H9 (cell line): Measurements from ENCODE around the gene HLA-DRA. TPM values are rescaled to one million over a fixed set of nuclear protein-coding genes. Genes with fewer than 3 reads are reported as not detected.

Experiments
- DNase-seq: peaks from one replicate; pipeline ENCODE4 v3.0.0-alpha.2; 2017
- H2AFZ ChIP-seq: one replicate; pipeline ENCODE4 v1.6.1; 2013; ENCODE audit warnings: mild to moderate bottlenecking, low read length, control low read depth, moderate library complexity
- H2AK5ac ChIP-seq: 2 replicates; pipeline ENCODE4 v1.6.1; 2013; ENCODE audit warnings: low read length, control low read depth, mixed read lengths; ENCODE audit not compliant: insufficient read length
- H2BK120ac ChIP-seq: one replicate; pipeline ENCODE4 v1.6.1; 2013; ENCODE audit warnings: low read depth, mild to moderate bottlenecking, low read length, control low read depth, inconsistent platforms; ENCODE audit not compliant: poor library complexity, severe bottlenecking
- H2BK12ac ChIP-seq: 2 replicates; pipeline ENCODE4 v1.6.1; 2013; ENCODE audit warnings: low read length, control low read depth, mixed read lengths, low read depth; ENCODE audit not compliant: insufficient read length
- H2BK15ac ChIP-seq: 2 replicates; pipeline ENCODE4 v1.6.1; 2013; ENCODE audit warnings: low read depth, low read length, control low read depth
- H2BK20ac ChIP-seq: one replicate; pipeline ENCODE4 v1.6.1; 2013; ENCODE audit warnings: low read depth, mild to moderate bottlenecking, low read length, control low read depth, inconsistent platforms; ENCODE audit not compliant: poor library complexity, severe bottlenecking
- H2BK5ac ChIP-seq: 2 replicates; pipeline ENCODE4 v1.6.1; 2013; ENCODE audit warnings: low read length, control low read depth, mixed read lengths; ENCODE audit not compliant: insufficient read length
- H3K14ac ChIP-seq: 2 replicates; pipeline ENCODE4 v1.6.1; 2013; ENCODE audit warnings: low read length, control low read depth; ENCODE audit not compliant: insufficient read depth
- H3K18ac ChIP-seq: 2 replicates; pipeline ENCODE4 v1.6.1; 2013; ENCODE audit warnings: low read depth, mild to moderate bottlenecking, mixed read lengths, low read length, control low read depth; ENCODE audit not compliant: insufficient read length
- H3K23ac ChIP-seq: 2 replicates; pipeline ENCODE4 v1.6.1; 2013; ENCODE audit warnings: low read length, control low read depth, mixed read lengths, low read depth; ENCODE audit not compliant: insufficient read length
- H3K23me2 ChIP-seq: 2 replicates; pipeline ENCODE4 v1.6.1; 2013; ENCODE audit warnings: low read depth, mild to moderate bottlenecking, mixed read lengths, low read length, control low read depth; ENCODE audit not compliant: insufficient read length, poor library complexity, severe bottlenecking
- H3K27ac ChIP-seq: 2 replicates; pipeline ENCODE4 v1.5.1; 2013; ENCODE audit warnings: low read length, control low read depth, mixed read lengths, low read depth; ENCODE audit not compliant: insufficient read length
- H3K27me3 ChIP-seq: 2 replicates; pipeline ENCODE4 v1.6.1; 2013; ENCODE audit warnings: low read length, control low read depth, inconsistent platforms; ENCODE audit not compliant: insufficient read depth
- H3K4ac ChIP-seq: 2 replicates; pipeline ENCODE4 v1.6.1; 2013; ENCODE audit warnings: low read depth, mild to moderate bottlenecking, control low read depth, inconsistent platforms, low read length, moderate library complexity
- H3K4me1 ChIP-seq: 2 replicates; pipeline ENCODE4 v1.6.1; 2013; ENCODE audit warnings: low read length, control low read depth, inconsistent platforms; ENCODE audit not compliant: insufficient read depth
- H3K4me2 ChIP-seq: 2 replicates; pipeline ENCODE4 v1.6.1; 2013; ENCODE audit warnings: low read length, control low read depth, mixed read lengths; ENCODE audit not compliant: insufficient read length, insufficient read depth
- H3K56ac ChIP-seq: 2 replicates; pipeline ENCODE4 v1.6.1; 2013; ENCODE audit warnings: low read depth, mild to moderate bottlenecking, mixed read lengths, low read length, control low read depth; ENCODE audit not compliant: insufficient read length
- H3K79me1 ChIP-seq: 2 replicates; pipeline ENCODE4 v1.6.1; 2013; ENCODE audit warnings: low read depth, mild to moderate bottlenecking, moderate library complexity, low read length, control low read depth, inconsistent platforms; ENCODE audit not compliant: insufficient read depth, poor library complexity, severe bottlenecking
- H3K79me2 ChIP-seq: 2 replicates; pipeline ENCODE4 v1.6.1; 2013; ENCODE audit warnings: low read length, control low read depth, inconsistent platforms; ENCODE audit not compliant: insufficient read depth
- H3K9ac ChIP-seq: 2 replicates; pipeline ENCODE4 v1.6.1; 2013; ENCODE audit warnings: low read length, control low read depth, mixed read lengths; ENCODE audit not compliant: insufficient read length; ENCODE audit errors: extremely low read depth
- H3K9me3 ChIP-seq: one replicate; pipeline ENCODE4 v1.6.1; 2013; ENCODE audit warnings: low read depth, low read length, inconsistent platforms; ENCODE audit not compliant: control insufficient read depth
- H3T11ph ChIP-seq: one replicate; pipeline ENCODE4 v1.6.1; 2013; ENCODE audit warnings: mild to moderate bottlenecking, low read length, control low read depth, inconsistent platforms
- H4K20me1 ChIP-seq: one replicate; pipeline ENCODE4 v1.6.1; 2013; ENCODE audit not compliant: control insufficient read depth, insufficient read length, insufficient read depth
- H4K5ac ChIP-seq: 2 replicates; pipeline ENCODE4 v1.6.1; 2013; ENCODE audit warnings: low read depth, mild to moderate bottlenecking, mixed read lengths, low read length, control low read depth; ENCODE audit not compliant: insufficient read length
- H4K8ac ChIP-seq: replicated peaks from 2 replicates; pipeline ENCODE4 v1.6.1; 2013; ENCODE audit warnings: low read length, control low read depth, mixed read lengths, low read depth; ENCODE audit not compliant: insufficient read length
- H4K91ac ChIP-seq: 2 replicates; pipeline ENCODE4 v1.6.1; 2013; ENCODE audit warnings: low read depth, mild to moderate bottlenecking, moderate library complexity, mixed read lengths, low read length, control low read depth; ENCODE audit not compliant: insufficient read length
- H3K27ac Mint-ChIP-seq, 3 experiments: 2 replicates in 2 of 3; 3 replicates in 1 of 3; pipeline ENCODE4 v1.8.0; 2020 to 2021; ENCODE audit warnings: mixed read lengths in 3 of 3, mild to moderate bottlenecking in 1 of 3, moderate library complexity in 1 of 3
- H3K27me3 Mint-ChIP-seq: 2 replicates; pipeline ENCODE4 v1.8.0; 2021; ENCODE audit warnings: low read depth, mild to moderate bottlenecking, moderate library complexity, mixed read lengths
- H3K36me3 Mint-ChIP-seq, 3 experiments: 2 replicates in 2 of 3; 3 replicates in 1 of 3; pipeline ENCODE4 v1.8.0; 2020 to 2021; ENCODE audit warnings: low read depth in 3 of 3, mixed read lengths in 3 of 3; ENCODE audit not compliant: insufficient read depth in 1 of 3
- H3K4me1 Mint-ChIP-seq, 2 experiments: 2 replicates each; pipeline ENCODE4 v1.8.0; 2020; ENCODE audit warnings: mixed read lengths in 2 of 2
- H3K4me3 Mint-ChIP-seq, 2 experiments: 2 replicates in 1 of 2; 3 replicates in 1 of 2; pipeline ENCODE4 v1.8.0; 2020 to 2021; ENCODE audit warnings: mild to moderate bottlenecking in 2 of 2, mixed read lengths in 2 of 2, moderate library complexity in 1 of 2
- H3K9me3 Mint-ChIP-seq, 2 experiments: 2 replicates in 1 of 2; 3 replicates in 1 of 2; pipeline ENCODE4 v1.8.0; 2020; ENCODE audit warnings: mild to moderate bottlenecking in 2 of 2, mixed read lengths in 2 of 2, moderate library complexity in 1 of 2
- CTCF ChIP-seq: fragments of 200-600 bp; sonication (generic); conservative IDR thresholded peaks from 3 replicates; pipeline ENCODE4 v1.8.0; 2021; ENCODE audit warnings: antibody characterized with exemption, mild to moderate bottlenecking
- WGBS: extraction: QIAGEN DNeasy Blood & Tissue Kit; methylation state at CpG from one replicate; pipeline ENCODE4 v1.1.7; 2013; ENCODE audit warnings: missing lambda C conversion rate, low lambda C conversion rate, mixed read lengths; ENCODE audit not compliant: insufficient read length; ENCODE audit errors: extremely low coverage; 5-methylcytosine and 5-hydroxymethylcytosine counted together
- total RNA-seq: library from RNA; stranded (reverse); gene quantifications from 2 replicates; pipeline ENCODE4 v1.2.1, GENCODE V29; 2021

HLA-DRA gene
- total RNA-seq, 1 experiment from 2014 or later = 3.1 TPM

GRCh38 chr6:32488083-32488482, 48.4 kb downstream of the HLA-DRA start:
- Histone ChIP-seq H4K5ac (no peak overlapping the region), H3K4me2 (no peak overlapping the region), H3T11ph (no peak overlapping the region), H3K9ac (no peak overlapping the region), H3K23ac (no peak overlapping the region), H3K23me2 (no peaks in the 10 kb centered on the region), H2BK20ac (no peak overlapping the region), H4K20me1 (no peaks in the 10 kb centered on the region), H2BK120ac (no peak overlapping the region), H4K91ac (no peak overlapping the region), H3K27ac (no peak overlapping the region), H3K79me2 (no peaks in the 10 kb centered on the region), H2BK5ac (no peak overlapping the region), H2BK15ac (no peak overlapping the region), H3K9me3 (no peaks in the 10 kb centered on the region), H3K4me1 (no peaks in the 10 kb centered on the region), H3K79me1 (no peaks in the 10 kb centered on the region), H3K27me3 (no peaks in the 10 kb centered on the region), H2BK12ac (no peak overlapping the region), H4K8ac (no peak overlapping the region), H3K18ac (no peak overlapping the region), H3K14ac (no peak overlapping the region), H2AK5ac (no peak overlapping the region), H2AFZ (no peak overlapping the region), H3K4ac (no peak overlapping the region), H3K56ac (no peak overlapping the region)
- no CpG with 5 or more reads among the region's 1 CpG for WGBS
- TF ChIP-seq CTCF = no peak
- no peaks in the 10 kb centered on the region for H3K36me3 Mint-ChIP-seq
- H3K4me1 Mint-ChIP-seq = no peaks in the 10 kb centered on the region
- no peak for DNase-seq
- no peak overlapping the region for H3K27ac Mint-ChIP-seq
- H3K9me3 Mint-ChIP-seq = no peaks in the 10 kb centered on the region
- H3K4me3 Mint-ChIP-seq = no peak overlapping the region
- H3K27me3 Mint-ChIP-seq = peaks cover 1% of the 10 kb centered on the region; the same call in 1 of the 2 replicates
